ENCODE data around the gene LRIG1. TPM values are rescaled to one million over a fixed set of nuclear protein-coding genes. Genes with fewer than 3 reads are reported as not detected.
A peak's percentile ranks its signal among the peaks of the same experiment; 100 is the strongest.

The LRIG1 gene
- total RNA-seq, 6 experiments from 2014 or later: 15.8 to 23.2 (median 17.8) TPM

GRCh38 chr3:66336333-66336766, 164.5 kb downstream of the LRIG1 start:
- ATAC-seq: peak in 2 of 4 donors; percentile 29 to 59
- no peaks in the 10 kb centered on the region for H3K36me3 ChIP-seq
- no peaks in the 10 kb centered on the region for H3K4me1 ChIP-seq
- H3K27ac ChIP-seq: no peak overlapping the region
- TF ChIP-seq POLR2A (IDR thresholded peaks at IDR 0.05): no peak
- TF ChIP-seq, protein P1, sequence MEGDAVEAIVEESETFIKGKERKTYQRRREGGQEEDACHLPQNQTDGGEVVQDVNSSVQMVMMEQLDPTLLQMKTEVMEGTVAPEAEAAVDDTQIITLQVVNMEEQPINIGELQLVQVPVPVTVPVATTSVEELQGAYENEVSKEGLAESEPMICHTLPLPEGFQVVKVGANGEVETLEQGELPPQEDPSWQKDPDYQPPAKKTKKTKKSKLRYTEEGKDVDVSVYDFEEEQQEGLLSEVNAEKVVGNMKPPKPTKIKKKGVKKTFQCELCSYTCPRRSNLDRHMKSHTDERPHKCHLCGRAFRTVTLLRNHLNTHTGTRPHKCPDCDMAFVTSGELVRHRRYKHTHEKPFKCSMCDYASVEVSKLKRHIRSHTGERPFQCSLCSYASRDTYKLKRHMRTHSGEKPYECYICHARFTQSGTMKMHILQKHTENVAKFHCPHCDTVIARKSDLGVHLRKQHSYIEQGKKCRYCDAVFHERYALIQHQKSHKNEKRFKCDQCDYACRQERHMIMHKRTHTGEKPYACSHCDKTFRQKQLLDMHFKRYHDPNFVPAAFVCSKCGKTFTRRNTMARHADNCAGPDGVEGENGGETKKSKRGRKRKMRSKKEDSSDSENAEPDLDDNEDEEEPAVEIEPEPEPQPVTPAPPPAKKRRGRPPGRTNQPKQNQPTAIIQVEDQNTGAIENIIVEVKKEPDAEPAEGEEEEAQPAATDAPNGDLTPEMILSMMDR (IDR thresholded peaks at IDR 0.05): no peak
- intact Hi-C loops (cut with DNase I): no loop called here
- DNase-seq: no peak
- no peaks in the 10 kb centered on the region for H3K9me3 ChIP-seq
- WGBS (ENCODE audit: insufficient coverage, low coverage, low lambda C conversion rate, missing lambda C conversion rate): 43% methylated on average over 4 of the region's 4 CpGs
- no peaks in the 10 kb centered on the region for H3K27me3 ChIP-seq
- no peak overlapping the region for H3K4me3 ChIP-seq

GRCh38 chr3:66335671-66336070, 165.2 kb downstream of the LRIG1 start:
- TF ChIP-seq, protein P1 (IDR thresholded peaks at IDR 0.05): no peak
- no peak for TF ChIP-seq POLR2A (IDR thresholded peaks at IDR 0.05)
- Histone ChIP-seq H3K4me3 (no peak overlapping the region), H3K36me3 (no peaks in the 10 kb centered on the region), H3K9me3 (no peaks in the 10 kb centered on the region), H3K27ac (no peak overlapping the region), H3K4me1 (no peaks in the 10 kb centered on the region), H3K27me3 (no peaks in the 10 kb centered on the region)
- no peak for DNase-seq
- WGBS (ENCODE audit: insufficient coverage, low coverage, low lambda C conversion rate, missing lambda C conversion rate): 97% methylated on average over 2 of the region's 2 CpGs
- no peak for ATAC-seq
- intact Hi-C loops (cut with DNase I): no loop called here
